ENCODE results near the gene CRYBG1.

DNA sequence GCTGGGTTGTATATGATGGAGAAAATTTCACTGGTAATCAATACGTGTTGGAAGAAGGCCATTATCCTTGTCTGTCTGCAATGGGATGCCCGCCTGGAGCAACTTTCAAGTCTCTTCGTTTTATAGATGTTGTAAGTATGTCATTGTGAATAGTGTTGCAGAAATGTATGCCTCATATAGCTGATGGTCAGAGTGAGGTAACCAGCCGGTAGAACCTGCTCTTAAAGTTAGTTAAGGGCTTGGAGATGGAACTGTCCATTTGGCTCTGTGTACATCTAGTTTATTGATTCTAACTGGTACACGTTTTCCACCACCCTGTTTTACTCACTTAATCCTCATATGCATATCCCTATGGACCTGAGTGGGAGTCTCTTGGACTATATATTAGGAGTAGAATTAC, 195.2 kb downstream of the CRYBG1 start:
- TF ChIP-seq POLR2A (IDR thresholded peaks at IDR 0.05), result no peak
- TF ChIP-seq, protein P1, sequence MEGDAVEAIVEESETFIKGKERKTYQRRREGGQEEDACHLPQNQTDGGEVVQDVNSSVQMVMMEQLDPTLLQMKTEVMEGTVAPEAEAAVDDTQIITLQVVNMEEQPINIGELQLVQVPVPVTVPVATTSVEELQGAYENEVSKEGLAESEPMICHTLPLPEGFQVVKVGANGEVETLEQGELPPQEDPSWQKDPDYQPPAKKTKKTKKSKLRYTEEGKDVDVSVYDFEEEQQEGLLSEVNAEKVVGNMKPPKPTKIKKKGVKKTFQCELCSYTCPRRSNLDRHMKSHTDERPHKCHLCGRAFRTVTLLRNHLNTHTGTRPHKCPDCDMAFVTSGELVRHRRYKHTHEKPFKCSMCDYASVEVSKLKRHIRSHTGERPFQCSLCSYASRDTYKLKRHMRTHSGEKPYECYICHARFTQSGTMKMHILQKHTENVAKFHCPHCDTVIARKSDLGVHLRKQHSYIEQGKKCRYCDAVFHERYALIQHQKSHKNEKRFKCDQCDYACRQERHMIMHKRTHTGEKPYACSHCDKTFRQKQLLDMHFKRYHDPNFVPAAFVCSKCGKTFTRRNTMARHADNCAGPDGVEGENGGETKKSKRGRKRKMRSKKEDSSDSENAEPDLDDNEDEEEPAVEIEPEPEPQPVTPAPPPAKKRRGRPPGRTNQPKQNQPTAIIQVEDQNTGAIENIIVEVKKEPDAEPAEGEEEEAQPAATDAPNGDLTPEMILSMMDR (IDR thresholded peaks at IDR 0.05), result no peak

All from lower leg skin (tissue), 3 donors.